Medulla oblongata (tissue), 1 donor: Measurements from ENCODE around the gene GSE1.

ENCODE experiments used
- DNase-seq: peaks from one replicate; pipeline ENCODE4 v3.0.0-alpha.2; 2015; ENCODE audit errors: extremely low spot score

Gene GSE1

GRCh38 chr16:85719605-85720301, 106.6 kb downstream of the GSE1 start:
- DNase-seq: no peak

- no peak for DNase-seq
Observed at GRCh38 chr16:85720302-85720637, 107.1 kb downstream of the GSE1 start.

- DNase-seq: peak; percentile 13
Observed at GRCh38 chr16:85722128-85722893, 109.2 kb downstream of the GSE1 start.

GRCh38 chr16:85724126-85724879, 111.2 kb downstream of the GSE1 start:
- DNase-seq: no peak

GRCh38 chr16:85724936-85725335, 111.8 kb downstream of the GSE1 start:
- DNase-seq: no peak
